DLD1 (cell line): Measurements from ENCODE around the gene HTN1.
"Not testable (repeated sequence)": the region's sequence is repeated elsewhere in the genome, so short reads cannot be mapped to it uniquely, and the experiment has no call there.

ENCODE experiments used
- in situ Hi-C: cut with HindIII; loops from 2 replicates; pipeline ENCODE4 v1.10.0; 2017; ENCODE audit warnings: low sequenced_read_pairs

HTN1 gene

DNA sequence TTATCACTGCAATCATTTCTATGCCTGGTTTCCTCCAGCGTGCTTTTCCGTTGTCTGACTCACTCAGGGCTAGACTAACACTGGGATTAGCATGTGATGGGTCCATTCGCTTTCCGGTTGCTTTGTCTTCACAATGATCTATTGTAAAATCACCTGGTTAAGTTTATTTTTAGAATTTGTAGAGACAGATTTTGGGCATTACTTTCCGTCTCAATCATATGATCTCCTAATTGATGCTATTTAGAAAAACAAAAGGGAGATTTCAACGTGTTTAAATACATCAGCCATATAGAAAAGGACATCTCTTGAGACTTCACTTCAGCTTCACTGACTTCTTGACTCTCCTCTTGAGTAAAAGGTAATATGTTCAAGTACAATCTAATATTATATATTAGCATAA lies at the start of gene HTN1:
TSS of gene HTN1 (plus strand) at position 301 of the 400 bp plus-strand sequence. CDS start 2,639 bp downstream, outside the sequence.
- in situ Hi-C loops, result loop anchor here (10.0 kb wide), 1 partner anchor 55 kb away; the partner anchor contains the start of gene STATH

DNA sequence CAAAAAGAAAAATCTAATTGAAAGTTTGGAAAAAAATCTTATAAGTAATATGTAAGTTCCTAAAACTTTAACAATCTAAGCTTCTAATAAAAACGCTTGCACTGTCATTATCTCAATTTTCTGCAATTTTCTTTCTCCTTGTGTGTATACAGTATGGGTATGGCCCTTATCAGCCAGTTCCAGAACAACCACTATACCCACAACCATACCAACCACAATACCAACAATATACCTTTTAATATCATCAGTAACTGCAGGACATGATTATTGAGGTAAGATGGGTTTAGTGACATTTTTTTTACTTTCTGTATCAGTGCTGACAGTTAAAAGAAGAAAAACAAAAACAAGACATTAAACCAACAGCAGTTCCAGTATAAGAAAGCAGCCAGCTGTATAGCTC lies 49.5 kb upstream of the HTN1 start:
- in situ Hi-C loops, result no loop called here

DNA sequence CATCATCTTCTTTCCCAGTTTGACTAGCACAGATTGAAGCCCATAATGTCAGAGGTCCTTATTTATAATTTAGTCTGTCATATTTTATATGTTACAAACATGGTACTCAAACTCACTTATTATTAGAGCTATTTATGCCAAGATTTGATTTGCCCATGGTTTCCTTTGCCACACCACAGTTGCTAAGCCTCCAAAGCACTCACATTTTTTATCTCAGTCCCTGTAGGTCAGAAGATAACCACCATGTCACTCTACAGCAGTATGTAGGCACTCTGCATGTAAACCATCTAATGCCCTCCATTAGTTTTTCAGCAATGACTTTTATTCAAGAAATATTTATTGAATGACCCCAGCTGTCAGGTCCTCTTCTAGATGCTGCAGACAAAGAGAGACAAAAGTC lies 47.7 kb upstream of the HTN1 start:
- in situ Hi-C loops, result no loop called here

DNA sequence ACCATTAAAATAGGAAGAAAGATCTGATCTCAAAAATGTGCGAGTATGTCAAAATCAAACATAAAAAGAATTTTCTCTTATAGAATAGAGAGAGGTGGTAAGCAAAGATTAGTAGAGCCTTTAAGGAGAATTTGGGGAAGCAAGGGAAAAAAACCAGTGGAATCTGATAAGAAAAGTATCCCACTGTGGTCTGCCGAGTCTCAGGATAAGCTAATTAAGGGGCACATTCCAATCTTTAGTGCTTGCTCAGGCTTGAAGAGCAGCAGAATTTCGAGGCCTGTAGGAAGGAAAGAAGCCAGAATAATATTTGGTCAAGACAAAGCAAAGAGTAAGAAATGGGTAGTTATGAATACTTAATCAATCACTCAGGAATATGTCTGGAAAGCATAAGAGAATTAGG lies 41.5 kb upstream of the HTN1 start:
- in situ Hi-C loops, result no loop called here

DNA sequence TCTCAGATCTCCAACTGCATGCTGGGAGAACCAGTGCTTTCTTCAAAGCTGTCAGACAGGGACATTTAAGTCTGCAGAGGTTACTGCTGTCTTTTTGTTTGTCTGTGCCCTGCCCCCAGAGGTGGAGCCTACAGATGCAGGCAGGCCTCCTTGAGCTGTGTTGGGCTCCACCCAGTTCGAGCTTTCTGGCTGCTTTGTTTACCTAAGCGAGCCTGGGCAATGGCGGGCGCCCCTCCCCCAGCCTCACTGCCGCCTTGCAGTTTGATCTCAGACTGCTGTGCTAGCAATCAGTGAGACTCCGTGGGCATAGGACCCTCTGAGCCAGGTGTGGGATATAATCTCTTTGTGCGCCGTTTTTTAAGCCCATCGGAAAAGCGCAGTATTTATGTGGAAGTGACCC lies 31.2 kb upstream of the HTN1 start:
- in situ Hi-C loops, result not testable (repeated sequence)

DNA sequence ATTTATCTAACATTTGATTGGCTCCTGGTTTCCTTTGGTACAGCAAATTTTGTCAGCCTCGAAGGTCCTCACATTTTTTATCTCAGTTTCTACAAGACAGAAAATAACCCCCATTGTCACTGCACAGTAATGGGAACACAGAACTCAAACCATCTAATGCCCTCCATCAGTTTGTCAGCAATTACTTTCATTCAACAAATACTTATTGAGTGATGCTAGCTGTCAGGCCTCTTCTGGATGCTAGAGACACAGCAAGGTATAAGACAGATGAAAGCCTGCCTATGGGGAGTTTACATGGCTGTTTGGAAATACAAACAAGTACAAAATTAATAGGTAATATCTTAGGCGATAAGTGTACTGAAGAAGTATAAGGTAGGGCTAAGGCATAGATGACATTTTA lies 27.0 kb upstream of the HTN1 start:
- in situ Hi-C loops, result no loop called here

DNA sequence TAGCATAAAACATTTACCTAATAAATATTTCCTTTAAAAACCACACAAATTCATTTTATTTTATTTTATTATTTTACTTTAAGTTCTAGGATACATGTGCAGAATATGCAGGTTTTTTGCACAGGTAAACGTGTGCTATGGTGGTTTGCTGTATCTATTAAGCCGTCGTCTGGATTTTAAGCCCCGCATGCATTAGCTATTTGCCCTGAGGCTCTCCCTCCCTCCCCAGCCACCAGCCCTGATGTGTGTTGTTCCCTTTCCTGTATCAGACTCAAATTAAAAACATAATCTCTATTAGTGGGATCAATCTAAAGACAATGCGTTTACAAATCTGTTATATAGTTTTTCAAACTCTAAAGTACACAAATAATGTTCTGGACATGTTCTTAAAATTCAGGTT lies 23.2 kb upstream of the HTN1 start:
- in situ Hi-C loops, result no loop called here

DNA sequence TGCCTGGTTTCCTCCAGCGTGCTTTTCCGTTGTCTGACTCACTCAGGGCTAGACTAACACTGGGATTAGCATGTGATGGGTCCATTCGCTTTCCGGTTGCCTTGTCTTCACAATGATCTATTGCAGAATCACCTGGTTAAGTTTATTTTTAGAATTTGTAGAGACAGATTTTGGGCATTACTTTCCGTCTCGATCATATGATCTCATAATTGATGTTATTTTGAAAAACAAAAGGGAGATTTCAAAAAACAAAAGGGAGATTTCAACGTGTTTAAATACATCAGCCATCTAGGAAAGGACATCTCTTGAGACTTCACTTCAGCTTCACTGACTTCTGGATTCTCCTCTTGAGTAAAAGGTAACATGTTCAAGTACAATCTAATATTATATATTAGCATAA lies 22.1 kb upstream of the HTN1 start, which contains the start of gene HTN3:
TSS of gene HTN3 (plus strand) at position 301 of the 400 bp plus-strand sequence. CDS start 2,282 bp downstream, outside the sequence.
- in situ Hi-C loops, result not testable (repeated sequence)

DNA sequence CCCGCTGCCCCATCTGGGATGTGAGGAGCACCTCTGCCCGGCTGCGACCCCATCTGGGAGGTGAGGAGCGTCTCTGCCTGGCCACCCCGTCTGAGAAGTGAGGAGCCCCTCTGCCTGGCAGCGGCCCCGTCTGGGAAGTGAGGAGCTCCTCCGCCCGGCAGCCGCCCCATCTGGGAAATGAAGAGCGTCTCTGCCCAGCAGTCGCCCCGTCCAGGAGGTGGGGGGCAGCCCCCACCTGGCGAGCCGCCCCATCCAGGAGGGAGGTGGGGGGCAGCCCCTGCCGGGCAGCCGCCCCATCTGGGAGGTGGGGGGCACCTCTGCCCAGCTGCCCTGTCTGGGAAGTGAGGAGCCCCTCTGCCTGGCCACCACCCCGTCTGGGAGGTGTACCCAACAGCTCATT lies 12.7 kb upstream of the HTN1 start:
- in situ Hi-C loops, result not testable (repeated sequence)

DNA sequence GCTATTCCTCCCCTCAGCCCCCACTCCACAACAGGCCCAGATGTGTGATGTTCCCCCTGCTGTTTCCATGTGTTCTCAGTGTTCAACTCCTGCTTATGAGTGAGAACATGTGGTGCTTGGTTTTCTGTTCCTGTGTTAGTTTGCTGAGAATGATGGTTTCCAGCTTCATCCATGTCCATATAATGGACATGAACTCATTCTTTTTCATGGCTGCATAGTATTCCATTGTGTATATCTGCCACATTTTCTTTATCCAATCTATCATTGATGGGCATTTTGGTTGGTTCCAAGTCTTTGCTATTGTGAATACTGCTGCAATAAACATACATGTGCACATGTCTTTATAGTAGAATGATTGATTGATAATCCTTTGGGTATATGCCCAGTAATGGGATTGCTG lies 10.3 kb upstream of the HTN1 start:
- in situ Hi-C loops, result not testable (repeated sequence)

DNA sequence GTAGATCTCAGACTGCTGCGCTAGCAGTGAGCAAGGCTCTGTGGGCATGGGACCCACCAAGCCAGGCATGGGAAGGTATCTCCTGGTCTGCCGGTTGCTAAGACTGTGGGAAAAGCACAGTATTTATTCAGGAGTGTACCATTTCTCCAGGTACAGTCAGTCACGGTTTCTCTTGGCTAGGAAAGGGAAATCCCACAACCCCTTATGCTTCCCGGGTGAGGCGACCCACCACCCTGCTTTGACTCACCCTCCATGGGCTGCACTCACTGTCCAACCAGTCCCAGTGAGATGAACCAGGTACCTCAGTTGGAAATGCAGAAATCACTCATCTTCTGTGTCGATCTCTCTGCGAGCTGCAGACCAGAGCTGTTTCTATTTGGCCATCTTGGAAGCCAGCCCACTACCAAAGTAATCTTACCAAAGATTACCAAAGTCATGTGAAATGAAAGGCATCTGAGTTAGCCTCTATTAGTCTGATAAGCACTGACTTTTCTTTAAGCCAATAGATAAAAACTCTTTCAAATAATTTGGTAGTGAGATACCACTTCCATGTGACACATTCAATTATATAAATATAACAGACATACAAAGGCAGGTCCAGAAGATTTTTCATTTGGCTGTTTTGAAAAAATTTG lies 8.5 kb upstream of the HTN1 start:
- in situ Hi-C loops, result no loop called here

DNA sequence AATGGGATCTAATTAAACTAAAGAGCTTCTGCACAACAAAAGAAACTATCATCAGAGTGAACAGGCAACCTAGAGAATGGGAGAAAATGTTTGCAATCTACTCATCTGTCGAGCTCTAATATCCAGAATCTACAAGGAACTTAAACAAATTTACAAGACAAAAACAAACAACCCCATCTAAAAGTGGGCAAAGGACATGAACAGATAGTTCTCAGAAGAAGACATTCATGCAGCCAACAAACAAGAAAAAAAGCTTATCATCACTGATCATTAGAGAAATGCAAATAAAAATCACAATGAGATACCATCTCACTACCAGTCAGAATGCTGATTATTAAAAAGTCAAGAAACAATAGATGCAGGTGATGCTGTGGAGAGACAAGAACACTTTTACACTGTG lies 6.3 kb downstream of the HTN1 start:
- in situ Hi-C loops, result loop anchor here (10.0 kb wide), 1 partner anchor 62 kb away; the partner anchor contains the start of gene STATH

DNA sequence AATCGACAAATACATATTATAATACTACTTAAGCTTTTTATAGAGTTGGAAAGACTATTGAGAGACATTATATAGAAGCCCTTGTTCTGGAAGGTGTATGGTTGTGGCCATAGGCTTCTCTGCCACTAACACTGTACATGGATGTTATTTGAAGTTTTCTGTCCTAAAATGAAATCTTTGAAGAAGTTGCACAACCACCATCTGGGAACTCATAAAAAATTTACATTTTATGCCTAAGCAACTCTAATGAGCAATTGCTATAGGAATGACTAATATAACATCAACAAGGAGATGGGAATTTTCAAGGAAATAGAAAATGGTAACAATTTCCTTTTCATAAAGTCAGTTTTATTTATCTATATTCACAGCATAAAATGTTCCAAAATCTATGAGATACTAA lies 7.4 kb downstream of the HTN1 start:
- in situ Hi-C loops, result loop anchor here (10.0 kb wide), 1 partner anchor 63 kb away; the partner anchor contains the start of gene STATH

DNA sequence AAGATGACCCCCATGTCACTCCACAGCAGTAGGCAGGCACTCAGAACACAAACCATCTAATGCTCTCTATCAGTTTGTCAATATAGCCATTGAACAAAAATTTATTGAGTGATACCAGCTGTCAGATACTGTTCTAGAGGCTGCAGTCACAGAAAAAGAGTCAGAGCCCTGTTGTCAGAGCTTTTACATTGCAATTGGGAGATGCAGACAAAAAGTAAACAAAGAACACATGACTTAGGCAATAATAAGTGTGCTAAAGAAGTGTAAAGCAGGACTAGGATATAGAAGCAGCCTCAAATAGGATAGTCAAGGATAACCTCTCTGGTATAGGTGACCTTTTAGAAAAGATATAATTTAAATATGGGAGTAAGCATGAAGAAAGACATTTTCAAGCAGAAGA lies 8.9 kb downstream of the HTN1 start:
- in situ Hi-C loops, result loop anchor here (10.0 kb wide), 1 partner anchor 64 kb away; the partner anchor contains the start of gene STATH

DNA sequence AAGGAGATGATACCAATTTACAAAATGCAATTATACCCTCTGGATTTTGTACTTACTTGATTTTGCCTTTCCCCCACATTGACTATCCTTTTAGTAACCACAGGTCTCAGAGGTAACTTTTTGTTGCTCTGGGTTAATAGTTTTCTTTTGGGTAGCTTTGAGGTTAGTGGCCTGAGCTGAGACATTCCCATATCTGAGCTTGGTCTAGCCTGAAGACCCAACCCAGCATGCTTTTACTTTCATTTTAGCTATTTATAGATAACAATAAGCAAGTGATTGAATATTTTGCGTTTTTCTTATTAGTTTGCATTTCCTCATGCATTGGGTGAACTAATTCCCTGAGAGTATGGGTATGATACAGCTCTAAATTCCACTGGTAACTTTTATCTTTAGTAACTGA lies 11.8 kb downstream of the HTN1 start:
- in situ Hi-C loops, result no loop called here

DNA sequence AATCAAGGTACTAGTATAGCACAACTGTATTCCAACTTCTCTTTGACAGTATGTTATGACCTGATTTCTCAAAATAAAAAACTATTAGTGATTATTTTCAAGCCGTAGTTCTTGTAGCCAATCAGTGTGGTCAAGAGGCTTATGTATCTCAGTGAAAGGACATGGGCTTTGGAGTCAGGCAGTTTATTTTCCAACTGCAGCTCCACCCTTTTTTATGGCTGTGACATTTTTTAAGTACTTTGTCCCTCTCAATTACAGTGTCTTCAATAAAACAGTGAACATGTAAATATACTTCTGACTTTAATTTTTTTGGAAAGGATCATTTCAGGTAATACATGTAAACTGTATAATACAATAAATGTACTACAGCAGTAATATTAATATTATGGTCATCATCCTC lies 30.0 kb downstream of the HTN1 start:
- in situ Hi-C loops, result no loop called here

DNA sequence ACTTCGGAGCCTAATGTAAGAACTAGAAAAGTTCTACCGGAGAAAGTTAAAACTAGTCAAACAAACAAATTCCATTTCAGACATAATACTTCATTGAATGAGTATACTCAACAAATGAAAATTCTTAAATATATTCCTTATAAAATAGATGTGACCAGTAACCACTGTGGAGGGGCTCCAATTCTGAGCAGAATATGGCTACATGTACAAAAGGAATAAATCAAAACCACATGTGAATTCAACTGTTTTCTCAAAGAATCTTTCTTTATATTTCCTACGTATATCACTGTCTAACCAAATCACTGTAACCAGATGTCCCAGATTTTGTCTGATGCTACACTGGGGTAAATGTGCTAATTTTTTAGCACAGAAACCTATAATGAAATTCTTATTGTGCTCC lies 49.0 kb downstream of the HTN1 start:
- in situ Hi-C loops, result no loop called here
